ENCODE results near the gene ADAMTS4. TPM values are rescaled to one million over a fixed set of nuclear protein-coding genes. Genes with fewer than 3 reads are reported as not detected.

Gene ADAMTS4
- total and polyA plus RNA-seq, 9 of the 15 experiments (the other 6 are each of a cell fraction or from before 2014, with no cell fraction given) = 0.07 to 3.7 (median 0.41) TPM

DNA sequence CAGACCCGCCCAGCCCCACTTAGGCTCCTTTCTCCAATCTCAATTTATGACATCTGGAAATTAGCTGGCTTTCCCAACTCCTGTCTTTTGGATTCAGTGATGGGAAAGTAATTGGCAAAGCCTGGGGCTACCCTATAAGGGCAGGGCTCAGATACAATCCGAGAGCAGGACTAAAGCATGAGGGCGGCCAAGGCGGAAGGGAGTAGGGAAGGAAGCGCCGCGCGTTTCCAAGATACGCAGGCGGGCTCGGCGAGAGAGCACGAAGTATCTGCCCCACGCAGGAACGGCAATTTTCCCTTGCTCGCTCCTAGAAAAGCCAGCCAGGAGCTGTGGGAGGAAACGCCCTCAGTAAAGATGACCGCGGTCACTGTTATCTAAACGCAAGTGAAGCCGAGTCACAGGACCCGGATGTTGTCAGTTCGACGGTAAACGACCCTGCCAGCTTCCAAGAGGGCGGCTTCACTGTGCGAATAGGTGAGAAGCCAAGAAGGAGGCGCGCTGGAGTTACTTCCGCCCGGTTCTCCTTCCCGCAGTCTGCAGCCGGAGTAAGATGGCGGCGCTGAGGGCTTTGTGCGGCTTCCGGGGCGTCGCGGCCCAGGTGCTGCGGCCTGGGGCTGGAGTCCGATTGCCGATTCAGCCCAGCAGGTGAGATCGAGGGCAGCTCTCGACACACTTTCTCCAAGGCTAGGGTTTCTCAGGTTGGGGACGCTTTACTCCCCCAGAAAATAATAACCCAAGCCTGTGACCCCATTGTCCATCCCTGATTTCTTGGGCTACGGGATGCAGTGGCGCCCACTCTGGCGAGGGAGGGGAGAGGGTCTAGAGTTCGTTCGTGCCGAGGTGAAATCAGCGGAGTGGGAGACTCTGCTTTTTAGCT is 3.2 kb upstream of the ADAMTS4 start, which contains the start of gene NDUFS2:
NDUFS2 (plus strand) TSS at position 532 of the 877 bp plus-strand sequence; CDS start at position 551, 19 bp downstream.
- Histone ChIP-seq H3K27me3 (ENCODE audit: control insufficient read depth in 2 of 2, insufficient read depth in 2 of 2, low read length in 2 of 2) (no peaks in the 10 kb centered on the region), H3K9me1 (ENCODE audit: control insufficient read depth, insufficient read depth, low read length) (no peaks in the 10 kb centered on the region), H3K4me3 (peak within 1 kb of the TSS; percentile 71), H3K36me3 (ENCODE audit: control insufficient read depth, insufficient read depth, low read length) (peaks cover 36% of the 10 kb centered on the region), H3K4me2 (ENCODE audit: insufficient read depth, low read length) (peak within 1 kb of the TSS; percentile 97), H3K9me3 (replicated peaks; ENCODE audit: control insufficient read depth, insufficient read depth, low read depth, low read length) (no peaks in the 10 kb centered on the region), H3K27ac (ENCODE audit: extremely low read depth, low read depth, low read length) (peak within 1 kb of the TSS; percentile 99), H2AFZ (ENCODE audit: low read depth, low read length) (peak within 1 kb of the TSS; percentile 97), H3K9ac (ENCODE audit: insufficient read depth in 1 of 2, low read depth in 2 of 2, low read length in 2 of 2) (peak within 1 kb of the TSS; percentile 83 to 92), H3K4me1 (replicated peaks in 1 of 2; ENCODE audit: control insufficient read depth in 2 of 2, insufficient read depth in 2 of 2, low read length in 2 of 2) (peaks cover 49 to 63% of the 10 kb centered on the region in 2 experiments), H3K79me2 (ENCODE audit: control insufficient read depth, insufficient read depth, low read length) (peaks cover 27% of the 10 kb centered on the region), H4K20me1 (replicated peaks; ENCODE audit: control insufficient read depth, insufficient read depth, low read length) (no peaks in the 10 kb centered on the region)
- no TSS peak for BruUV-seq (replicated peaks)
- FAIRE-seq (peak; percentile 99), DNase-seq (ENCODE audit: extremely low read depth in 1 of 4, low spot score in 3 of 4) (peak; percentile 85 to 99 (median 88)), ATAC-seq (peak; percentile 93)
- POLR2A ChIA-PET = interaction anchor here (0.6 to 1.9 kb wide), 18 partner anchors 9 to 1290 kb away, joined by 3 to 9 read pairs (median 3); partner anchors contain the start of genes B4GALT3, NIT1, PFDN2 and TOMM40L
- intact Hi-C loops (cut with micrococcal nuclease) = loop anchor here (5.0 kb wide), 1 partner anchor 105 kb away; the partner anchor contains the start of gene MPZ
- CTCF ChIA-PET (ENCODE audit: low intra/inter-chr PET ratio) = no interaction called here
- WGBS (ENCODE audit: insufficient coverage, low coverage, missing lambda C conversion rate) = 2% methylated on average over 53 of the region's 53 CpGs
- in situ Hi-C loops (cut with MboI) = no loop called here
- TF ChIP-seq YY1 (IDR thresholded peaks at IDR 0.05; ENCODE audit: borderline replicate concordance in 1 of 3, control insufficient read depth in 1 of 3, extremely low read depth in 1 of 3, insufficient read depth in 3 of 3, insufficient read length in 1 of 3, insufficient replicate concordance in 2 of 3, low read depth in 1 of 3, low read length in 2 of 3) (peak; percentile 99 to 100 (median 100)), THAP12 (CRISPR knock-in tag; IDR thresholded peaks at IDR 0.05) (no peak), EWSR1 (IDR thresholded peaks at IDR 0.05; ENCODE audit: borderline replicate concordance, low read depth, partially characterized antibody) (no peak), MXI1 (IDR thresholded peaks at IDR 0.05; ENCODE audit: low read depth, low read length) (no peak), HDAC6 (IDR thresholded peaks at IDR 0.05; ENCODE audit: low read depth, low read length) (no peak), CREBBP (IDR thresholded peaks at IDR 0.05; ENCODE audit: low read depth, low read length) (no peak), SMC3 (conservative IDR thresholded peaks at IDR 0.05; ENCODE audit: insufficient read depth, low read depth, low read length) (no peak), SRSF7 (optimal IDR thresholded peaks at IDR 0.05; ENCODE audit: low read depth, low read length) (no peak)
